ENCODE results near the gene CCDC150.

DNA sequence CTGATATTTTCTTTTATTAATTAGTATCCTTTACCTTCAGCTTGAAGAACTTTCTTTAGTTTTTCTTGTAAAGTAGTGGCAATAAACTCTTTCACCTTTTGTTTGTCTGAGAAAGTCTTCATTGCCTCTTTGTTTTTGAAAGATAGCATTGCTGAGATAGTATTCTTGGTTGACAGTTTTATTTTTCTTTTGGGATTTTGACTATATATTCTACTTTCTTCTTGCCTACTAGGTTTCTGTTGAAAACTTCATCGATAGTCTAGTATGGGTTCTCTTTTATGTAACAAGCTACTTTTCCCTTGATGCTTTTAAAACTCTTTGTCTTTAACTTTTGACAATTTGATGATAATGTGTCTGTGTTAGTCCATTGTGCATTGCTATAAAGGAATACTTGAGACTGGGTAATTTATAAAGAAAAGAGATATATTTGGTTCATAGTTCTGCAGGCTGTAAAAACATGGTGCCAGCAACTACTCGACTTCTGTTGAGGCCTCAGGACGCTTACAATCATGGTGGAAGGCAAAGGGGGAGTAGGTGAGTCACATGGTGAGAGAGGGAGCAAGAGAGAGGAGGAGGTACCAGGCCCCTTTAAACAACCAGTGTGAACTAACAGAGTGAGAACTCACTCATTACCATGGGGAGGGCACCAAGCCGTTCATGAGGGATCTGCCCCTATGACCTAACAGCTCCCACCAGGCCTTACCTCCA, 12.0 kb downstream of the CCDC150 start:
- TF ChIP-seq SIN3A (conservative IDR thresholded peaks at IDR 0.05 in 1 of 2, IDR thresholded peaks at IDR 0.05 in 1 of 2; ENCODE audit: low read depth in 1 of 2, low read length in 2 of 2) = no peak
- TF ChIP-seq POLR2A (IDR thresholded peaks at IDR 0.05; ENCODE audit: control extremely low read depth in 1 of 2, low read depth in 2 of 2, low read length in 2 of 2) = no peak
- no peak for TF ChIP-seq CEBPB (IDR thresholded peaks at IDR 0.05; ENCODE audit: low read depth, low read length)
- TF ChIP-seq, protein P1, sequence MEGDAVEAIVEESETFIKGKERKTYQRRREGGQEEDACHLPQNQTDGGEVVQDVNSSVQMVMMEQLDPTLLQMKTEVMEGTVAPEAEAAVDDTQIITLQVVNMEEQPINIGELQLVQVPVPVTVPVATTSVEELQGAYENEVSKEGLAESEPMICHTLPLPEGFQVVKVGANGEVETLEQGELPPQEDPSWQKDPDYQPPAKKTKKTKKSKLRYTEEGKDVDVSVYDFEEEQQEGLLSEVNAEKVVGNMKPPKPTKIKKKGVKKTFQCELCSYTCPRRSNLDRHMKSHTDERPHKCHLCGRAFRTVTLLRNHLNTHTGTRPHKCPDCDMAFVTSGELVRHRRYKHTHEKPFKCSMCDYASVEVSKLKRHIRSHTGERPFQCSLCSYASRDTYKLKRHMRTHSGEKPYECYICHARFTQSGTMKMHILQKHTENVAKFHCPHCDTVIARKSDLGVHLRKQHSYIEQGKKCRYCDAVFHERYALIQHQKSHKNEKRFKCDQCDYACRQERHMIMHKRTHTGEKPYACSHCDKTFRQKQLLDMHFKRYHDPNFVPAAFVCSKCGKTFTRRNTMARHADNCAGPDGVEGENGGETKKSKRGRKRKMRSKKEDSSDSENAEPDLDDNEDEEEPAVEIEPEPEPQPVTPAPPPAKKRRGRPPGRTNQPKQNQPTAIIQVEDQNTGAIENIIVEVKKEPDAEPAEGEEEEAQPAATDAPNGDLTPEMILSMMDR (IDR thresholded peaks at IDR 0.05; ENCODE audit: control extremely low read depth in 1 of 3, insufficient read depth in 1 of 3, low read depth in 1 of 3, low read length in 3 of 3) = no peak
